CD4-positive, alpha-beta T cell treated with Interferon alpha-2 for 1 hour (primary cell): ENCODE measurements around the gene NXPE4.
"Not testable (repeated sequence)": the region's sequence is repeated elsewhere in the genome, so short reads cannot be mapped to it uniquely, and the experiment has no call there.

Source experiments
- DNase-seq, 2 donors: peaks; one replicate each; pipeline ENCODE4 v3.0.0-alpha.2; 2020 to 2022

Gene NXPE4

GRCh38 chr11:114595571-114595970 lies at the start of gene NXPE4:
Gene NXPE4 (minus strand): TSS chr11:114595786. CDS start chr11:114594759, 1,027 bp downstream.
- DNase-seq, result no peak

GRCh38 chr11:114639440-114639839 lies 43.9 kb upstream of the NXPE4 start:
- DNase-seq, result not testable (repeated sequence)

GRCh38 chr11:114631445-114631965 lies 35.9 kb upstream of the NXPE4 start:
- DNase-seq, result not testable (repeated sequence)

GRCh38 chr11:114625294-114625693 lies 29.7 kb upstream of the NXPE4 start:
- DNase-seq, result no peak

GRCh38 chr11:114624455-114625207 lies 29.0 kb upstream of the NXPE4 start:
- DNase-seq, result no peak

GRCh38 chr11:114623720-114624119 lies 28.1 kb upstream of the NXPE4 start:
- DNase-seq, result no peak

- no peak for DNase-seq
Observed at GRCh38 chr11:114622858-114623257, 27.3 kb upstream of the NXPE4 start.

GRCh38 chr11:114621950-114622809 lies 26.6 kb upstream of the NXPE4 start:
- DNase-seq, result no peak

- no peak for DNase-seq
Observed at GRCh38 chr11:114621072-114621471, 25.5 kb upstream of the NXPE4 start.

- DNase-seq, result no peak
Observed at GRCh38 chr11:114619659-114620173, 24.1 kb upstream of the NXPE4 start.

- DNase-seq, result no peak
Observed at GRCh38 chr11:114618139-114618538, 22.6 kb upstream of the NXPE4 start.

GRCh38 chr11:114617157-114618124 lies 21.9 kb upstream of the NXPE4 start:
- no peak for DNase-seq

GRCh38 chr11:114616516-114616915 lies 20.9 kb upstream of the NXPE4 start:
- no peak for DNase-seq

GRCh38 chr11:114615448-114616361 lies 20.1 kb upstream of the NXPE4 start:
- no peak for DNase-seq

GRCh38 chr11:114614127-114614720 lies 18.6 kb upstream of the NXPE4 start:
- no peak for DNase-seq

GRCh38 chr11:114613094-114613493 lies 17.5 kb upstream of the NXPE4 start:
- not testable (repeated sequence) for DNase-seq

- DNase-seq, result no peak
Observed at GRCh38 chr11:114612686-114613085, 17.1 kb upstream of the NXPE4 start.

GRCh38 chr11:114612199-114612598 lies 16.6 kb upstream of the NXPE4 start:
- DNase-seq, result not testable (repeated sequence)

- DNase-seq, result no peak
Observed at GRCh38 chr11:114610984-114611944, 15.7 kb upstream of the NXPE4 start.
